Activated T-cell treated with anti-CD3 and anti-CD28 coated beads, Interleukin-2, amount 50 U/mL, for 48 hours (primary cell): ENCODE measurements around the gene STK17B.
A peak's percentile ranks its signal among the peaks of the same experiment; 100 is the strongest.
"Not testable (repeated sequence)": the region's sequence is repeated elsewhere in the genome, so short reads cannot be mapped to it uniquely, and the experiment has no call there.

Experiments
- DNase-seq, 2 experiments: peaks; one replicate each; pipeline ENCODE4 v3.0.0-alpha.2; 2020

The STK17B gene

DNA sequence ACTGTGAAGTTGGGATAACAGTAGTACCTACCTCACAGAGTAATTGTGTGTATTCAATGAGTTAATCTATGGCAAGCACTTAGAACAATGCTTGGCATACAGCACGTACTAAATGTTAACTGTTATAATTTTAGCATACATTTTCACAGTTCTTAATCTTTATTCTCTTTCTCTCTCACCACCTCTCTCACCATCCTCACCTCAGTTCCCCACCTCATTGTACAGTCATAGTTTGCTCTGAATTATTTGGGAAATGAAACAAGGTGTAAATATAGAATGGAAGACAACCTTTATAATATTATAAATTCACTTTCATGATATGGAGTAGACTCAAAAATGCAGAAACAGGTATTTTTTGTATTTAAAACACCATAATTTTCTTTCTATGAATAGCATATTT, 62.8 kb downstream of the STK17B start:
- no peak for DNase-seq

DNA sequence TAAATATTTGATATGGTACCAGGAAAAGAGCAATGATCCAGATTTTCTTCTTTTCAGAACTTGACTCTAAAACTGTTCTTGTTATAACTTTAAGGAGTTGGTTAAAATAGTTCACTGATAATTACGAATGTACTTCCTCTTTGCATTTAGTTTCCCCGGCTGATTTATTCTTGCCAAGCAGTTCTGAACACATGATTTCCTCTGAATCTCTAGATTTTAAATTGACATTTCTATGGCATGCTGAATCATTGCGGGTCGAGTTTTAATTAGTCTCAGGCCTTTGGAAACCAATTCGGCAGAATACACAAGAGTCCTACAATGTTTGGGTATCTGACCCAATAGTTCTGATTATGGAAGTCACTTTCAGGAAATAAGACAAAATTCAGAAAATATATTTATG, 65.4 kb downstream of the STK17B start:
- DNase-seq, result no peak

DNA sequence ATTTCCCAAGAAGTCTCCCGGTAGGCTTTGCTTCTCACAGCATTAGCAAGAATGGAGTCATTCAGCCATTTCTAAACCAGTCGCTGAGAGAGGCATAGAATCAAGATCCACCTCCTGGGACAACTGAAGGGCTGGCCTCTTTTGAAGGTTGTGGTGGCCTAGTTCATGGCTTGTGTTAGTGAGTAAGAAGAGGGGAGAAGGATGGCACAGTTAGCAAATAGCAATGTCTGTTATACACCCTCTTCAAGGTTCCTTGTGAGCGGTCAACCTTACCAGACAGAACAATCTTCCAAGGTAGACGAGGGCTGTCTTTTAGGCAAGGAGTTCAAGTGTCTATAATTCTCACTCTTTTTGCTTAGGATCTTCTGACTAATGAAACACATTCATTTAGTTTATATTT, 67.3 kb downstream of the STK17B start:
- DNase-seq, result no peak

DNA sequence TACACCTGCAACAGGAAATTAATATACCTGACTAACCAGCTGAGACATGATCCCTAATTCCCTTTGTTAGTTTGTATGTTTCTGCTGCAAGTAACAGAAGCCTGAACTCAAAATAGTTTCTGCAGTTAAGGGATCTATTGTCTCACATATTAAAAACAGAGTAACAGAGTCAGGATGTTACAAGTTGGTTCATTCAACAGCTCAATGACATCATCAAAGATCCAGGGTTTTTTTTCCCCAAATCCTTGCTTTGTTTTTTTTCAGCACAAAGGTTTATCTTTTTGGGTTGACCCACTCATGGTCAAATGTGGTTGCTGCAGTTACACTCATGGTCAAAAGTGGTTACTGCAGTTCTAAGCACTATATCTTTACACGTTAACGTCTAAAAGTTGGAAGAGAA, 67.8 kb downstream of the STK17B start:
- DNase-seq, result no peak

DNA sequence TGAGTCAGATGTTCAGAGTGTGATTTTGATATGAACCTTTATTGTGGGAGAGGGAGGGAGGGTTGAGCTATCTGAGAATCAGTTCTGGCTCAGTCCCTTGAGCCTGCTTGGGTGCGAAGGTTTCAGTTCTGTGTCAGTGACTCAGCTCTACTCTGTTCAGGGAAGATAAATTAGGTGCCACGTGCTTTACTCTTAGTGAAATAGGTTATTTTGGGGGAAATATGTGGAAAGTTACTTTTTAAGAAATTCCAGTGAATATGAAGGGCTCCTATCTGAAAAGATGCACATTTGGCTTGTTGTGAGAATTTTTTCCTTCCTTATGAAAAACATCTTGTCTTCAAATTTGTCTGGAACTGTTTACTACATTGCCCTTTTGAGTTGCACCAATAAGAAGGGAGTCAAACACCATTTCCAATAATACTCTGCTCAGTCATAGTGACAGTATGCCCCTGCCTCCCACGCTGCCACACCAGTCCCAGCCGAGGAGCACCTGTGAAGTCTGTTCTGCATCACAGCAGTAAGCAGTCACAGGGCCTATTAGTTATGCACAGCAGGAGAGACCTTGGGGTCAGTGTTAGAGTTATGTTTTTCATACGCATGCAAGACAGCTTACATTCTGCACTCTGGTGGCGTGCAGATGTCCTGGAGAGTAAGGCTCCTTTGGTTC, 69.9 kb downstream of the STK17B start:
- DNase-seq, result peak; percentile 63 to 69

DNA sequence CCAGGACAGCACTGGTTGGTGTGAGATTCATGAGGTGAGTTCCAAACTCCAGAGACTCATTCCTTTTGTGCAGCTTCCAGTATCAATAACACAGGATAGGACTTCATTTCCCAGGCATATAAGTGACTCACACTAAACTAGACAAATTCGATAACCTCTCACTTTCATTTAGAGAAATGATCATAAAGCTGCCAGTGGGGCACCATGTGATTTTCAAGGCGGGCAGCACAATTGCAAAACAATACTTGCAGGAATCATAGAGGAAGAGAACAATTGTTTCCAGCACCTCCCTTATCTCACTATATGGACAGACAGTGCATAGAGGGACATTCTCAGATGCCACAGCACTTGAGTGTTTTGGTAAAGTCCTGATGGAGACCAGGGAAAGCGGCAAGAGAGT, 71.5 kb downstream of the STK17B start:
- no peak for DNase-seq

DNA sequence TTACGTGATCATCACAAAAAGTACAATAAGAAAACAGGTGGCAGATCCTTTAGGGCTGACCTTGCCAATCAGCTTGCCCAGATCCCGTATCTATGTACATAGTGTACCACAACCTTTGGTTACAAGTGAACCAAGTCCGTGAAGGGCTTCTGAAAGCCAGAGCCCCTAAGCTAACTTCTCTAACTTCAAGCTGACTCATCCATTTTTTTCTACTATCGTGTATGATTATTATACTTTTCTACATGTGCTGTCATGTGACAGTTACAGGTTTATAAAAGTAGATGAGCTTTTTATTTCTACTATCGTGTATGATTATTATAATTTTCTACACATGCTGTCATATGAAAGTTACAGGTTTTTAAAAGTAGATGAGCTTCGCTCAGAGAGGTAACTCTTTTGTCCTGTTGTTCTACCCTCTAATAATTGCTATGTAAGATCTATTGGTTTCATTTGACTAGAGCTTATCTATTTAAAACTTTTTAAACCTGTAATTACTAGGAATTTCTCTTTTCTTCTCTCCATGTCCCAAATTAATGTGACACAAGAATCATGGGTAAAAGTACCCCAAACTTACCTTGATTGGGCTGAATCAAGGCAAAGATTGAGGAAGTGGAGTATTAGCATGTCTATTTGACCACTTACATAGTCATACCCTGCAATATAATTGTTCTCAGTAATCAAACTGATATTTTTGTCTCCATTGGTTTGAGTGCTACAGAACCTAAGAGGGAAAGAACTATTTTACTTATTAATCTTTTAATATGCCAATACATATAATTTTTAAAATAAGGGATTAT, 73.3 kb downstream of the STK17B start:
- DNase-seq, result no peak

DNA sequence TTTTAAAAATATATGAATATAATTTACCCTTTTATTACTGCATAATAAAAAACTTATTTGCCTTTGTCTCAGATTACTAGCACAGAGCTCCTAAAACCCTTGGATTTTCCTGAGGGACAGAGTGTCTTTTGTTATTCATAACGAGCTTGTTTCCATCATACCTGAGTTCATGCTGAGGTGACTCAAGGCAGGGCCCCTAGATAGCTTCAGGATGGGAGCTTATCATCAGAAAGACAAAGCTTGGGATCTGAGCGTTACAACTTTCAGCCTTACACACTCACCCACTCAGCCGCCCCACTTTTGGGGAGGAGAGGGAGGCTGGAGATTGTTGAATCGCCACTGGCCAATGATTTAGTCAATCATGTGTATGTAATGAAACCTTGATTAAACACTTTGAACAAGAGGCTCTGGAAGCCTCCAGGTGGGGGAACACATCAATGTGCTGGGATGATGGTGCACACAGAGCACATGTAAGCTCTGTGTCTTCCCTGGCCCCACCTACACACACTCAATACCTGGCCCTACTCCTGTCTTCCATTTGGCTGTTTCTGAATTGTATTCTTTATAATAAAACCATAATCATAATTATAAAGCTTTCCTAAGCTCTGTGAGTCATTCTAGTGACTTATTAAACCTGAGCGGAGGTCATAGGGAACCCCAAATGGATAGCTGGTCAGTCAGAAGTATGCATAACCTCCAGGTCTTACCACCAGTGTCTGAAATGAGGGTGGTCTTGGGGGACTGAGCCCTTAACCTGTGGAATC, 74.2 kb downstream of the STK17B start:
- no peak for DNase-seq

DNA sequence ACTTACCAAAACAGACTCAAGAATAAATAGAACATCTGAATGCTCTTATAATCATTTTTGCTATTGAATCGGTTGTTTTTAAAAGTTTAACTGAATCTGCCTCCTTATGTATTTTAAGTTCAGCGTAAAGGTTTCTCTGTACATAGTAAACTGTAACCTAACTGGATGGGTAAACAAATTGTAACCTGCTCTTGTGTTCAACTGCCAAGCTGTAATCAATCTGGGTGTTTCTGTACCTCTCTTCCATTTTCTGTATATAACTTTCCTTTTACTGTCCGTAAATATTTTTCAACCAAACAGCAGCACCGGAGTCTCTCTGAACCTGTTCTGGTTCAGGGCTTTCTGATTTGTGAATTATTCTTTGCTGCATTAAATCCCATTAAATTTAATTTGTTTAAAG, 75.1 kb downstream of the STK17B start:
- DNase-seq, result no peak

DNA sequence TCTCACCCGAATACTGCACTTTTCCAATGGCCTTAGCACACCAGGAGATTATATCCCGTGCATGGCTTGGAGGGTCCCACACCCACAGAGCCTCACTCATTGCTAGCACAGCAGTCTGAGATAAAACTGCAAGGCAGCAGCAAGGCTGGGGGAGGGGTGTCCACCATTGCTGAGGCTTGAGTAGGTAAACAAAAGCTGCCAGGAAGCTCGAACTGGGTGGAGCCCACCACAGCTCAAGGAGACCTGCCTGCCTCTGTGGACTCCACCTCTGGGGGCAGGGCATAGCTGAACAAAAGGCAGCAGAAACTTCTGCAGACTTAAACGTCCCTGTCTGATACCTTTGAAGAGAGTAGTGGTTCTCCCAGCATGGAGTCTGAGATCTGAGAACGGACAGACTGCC, 81.9 kb downstream of the STK17B start:
- not testable (repeated sequence) for DNase-seq

DNA sequence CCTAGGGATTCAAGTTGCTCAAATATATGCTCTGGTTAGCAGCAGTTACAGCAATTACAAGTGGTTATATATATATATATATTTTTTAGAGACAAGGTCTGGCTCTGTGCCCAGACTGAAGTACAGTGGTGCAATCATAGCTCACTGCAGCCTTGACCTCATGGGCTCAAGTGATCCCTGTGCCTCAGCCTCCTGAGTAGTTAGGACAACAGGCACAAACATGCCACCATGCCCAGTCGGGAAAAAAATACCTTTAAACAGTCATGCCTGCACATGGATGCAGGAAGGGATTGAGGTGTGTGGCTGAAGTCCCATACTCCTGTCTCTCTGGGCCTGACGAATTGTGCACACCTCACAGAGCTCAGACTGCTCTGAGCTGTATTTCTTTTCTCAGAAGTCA, 83.2 kb downstream of the STK17B start:
- no peak for DNase-seq

DNA sequence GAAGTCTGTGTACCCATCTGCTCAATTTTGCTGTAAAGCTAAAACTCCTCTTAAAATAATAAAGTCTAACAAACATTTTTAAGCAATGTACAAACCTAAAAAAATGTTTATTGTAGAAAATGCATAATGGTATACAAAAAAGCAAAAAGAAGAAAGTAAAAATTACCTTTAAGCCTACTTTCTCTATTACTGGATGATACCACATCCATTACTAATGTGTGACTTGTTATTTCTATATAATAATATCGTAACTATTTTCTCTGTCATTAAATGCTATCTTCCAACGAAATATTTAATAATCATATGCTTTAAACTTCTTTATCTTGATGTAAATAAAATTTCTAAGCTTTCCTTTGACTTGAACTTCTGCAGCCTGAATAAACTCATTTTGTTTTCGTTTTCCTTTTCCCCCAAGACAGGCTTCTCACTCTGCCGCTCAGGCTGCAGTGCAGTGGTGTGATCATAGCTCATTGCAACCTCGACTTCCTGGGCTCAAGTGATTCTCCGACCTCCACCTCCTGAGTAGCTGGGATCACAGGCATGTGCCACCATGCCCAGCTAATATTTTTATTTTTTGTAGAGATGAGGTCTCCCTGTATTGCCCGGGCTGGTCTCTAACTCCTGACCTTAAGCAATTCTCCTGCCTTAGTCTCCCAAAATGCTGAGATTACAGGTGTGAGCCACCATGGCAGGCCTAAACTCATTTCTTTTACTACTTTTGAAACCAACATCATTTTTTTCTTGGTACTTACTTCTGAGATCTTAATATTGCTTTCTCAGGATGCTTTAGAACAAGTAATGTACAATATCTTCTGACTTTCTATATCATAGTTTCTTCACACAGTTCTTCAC, 84.6 kb downstream of the STK17B start:
- DNase-seq, result no peak

DNA sequence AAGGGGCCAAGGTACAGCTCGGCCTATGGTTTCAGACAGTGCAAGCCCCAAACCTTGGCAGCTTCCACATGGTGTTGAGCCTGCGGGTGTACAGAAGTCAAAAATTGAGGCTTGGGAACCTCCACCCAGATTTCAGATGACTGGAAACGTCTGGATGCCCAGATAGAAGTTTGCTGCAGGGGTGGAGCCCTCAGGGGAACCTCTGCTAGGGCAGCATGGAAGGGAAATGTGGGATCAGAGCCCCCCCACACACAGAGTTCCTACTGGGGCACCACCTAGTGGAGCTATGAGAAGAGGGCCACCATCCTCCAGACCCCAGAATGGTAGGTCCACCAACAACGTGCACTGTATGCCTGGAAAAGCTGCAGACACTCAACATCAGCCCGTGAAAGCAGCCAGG, 87.8 kb downstream of the STK17B start:
- no peak for DNase-seq
